Measurements from ENCODE around the gene NDFIP1.

NDFIP1 gene

GRCh38 chr5:142170254-142170953, 61.8 kb downstream of the NDFIP1 start:
- no peaks in the 10 kb centered on the region for H3K36me3 Mint-ChIP-seq (ENCODE audit: low read depth)
- no peaks in the 10 kb centered on the region for H3K27me3 Mint-ChIP-seq
- peak; percentile 9 for DNase-seq
- peak overlapping the region; percentile 3 for H3K27ac Mint-ChIP-seq
- H3K4me3 Mint-ChIP-seq: no peak overlapping the region
- H3K9me3 Mint-ChIP-seq: no peaks in the 10 kb centered on the region
- H3K4me1 Mint-ChIP-seq (ENCODE audit: low read depth): no peaks in the 10 kb centered on the region

DNA sequence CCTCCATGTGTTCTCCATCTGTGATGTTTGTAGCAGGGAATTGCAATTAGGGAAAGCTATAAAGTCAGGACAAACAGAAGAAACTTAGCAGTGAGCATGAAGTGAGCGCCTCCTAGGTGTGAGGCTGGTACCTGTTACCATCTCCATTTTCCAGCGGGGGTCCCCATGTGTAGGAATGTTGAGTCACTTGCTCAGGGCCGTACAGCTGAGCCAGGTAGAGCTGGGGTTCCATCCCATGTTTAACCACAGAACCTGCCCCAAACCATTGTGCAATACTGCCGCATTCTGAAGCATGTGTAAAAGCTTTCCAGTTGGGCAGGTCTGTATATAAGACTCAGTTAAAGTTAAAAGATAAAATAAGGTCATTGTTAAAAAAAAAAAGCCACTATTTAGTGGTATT, 62.7 kb downstream of the NDFIP1 start:
- no peaks in the 10 kb centered on the region for H3K36me3 Mint-ChIP-seq (ENCODE audit: low read depth)
- no peak overlapping the region for H3K27ac Mint-ChIP-seq
- DNase-seq: no peak
- no peak overlapping the region for H3K4me3 Mint-ChIP-seq
- H3K27me3 Mint-ChIP-seq: no peaks in the 10 kb centered on the region
- no peaks in the 10 kb centered on the region for H3K9me3 Mint-ChIP-seq
- H3K4me1 Mint-ChIP-seq (ENCODE audit: low read depth): no peaks in the 10 kb centered on the region

- H3K4me3 Mint-ChIP-seq: no peak overlapping the region
- no peak overlapping the region for H3K27ac Mint-ChIP-seq
- no peaks in the 10 kb centered on the region for H3K4me1 Mint-ChIP-seq (ENCODE audit: low read depth)
- no peaks in the 10 kb centered on the region for H3K27me3 Mint-ChIP-seq
- no peaks in the 10 kb centered on the region for H3K36me3 Mint-ChIP-seq (ENCODE audit: low read depth)
- H3K9me3 Mint-ChIP-seq: no peaks in the 10 kb centered on the region
- peak; percentile 6 for DNase-seq
Measured at GRCh38 chr5:142175039-142175438, 66.5 kb downstream of the NDFIP1 start.

GRCh38 chr5:142175461-142176142, 67.0 kb downstream of the NDFIP1 start:
- peak; percentile 8 for DNase-seq
- Mint-ChIP-seq H3K27me3 (no peaks in the 10 kb centered on the region), H3K9me3 (no peaks in the 10 kb centered on the region), H3K36me3 (ENCODE audit: low read depth) (no peaks in the 10 kb centered on the region), H3K4me1 (ENCODE audit: low read depth) (no peaks in the 10 kb centered on the region), H3K4me3 (no peak overlapping the region), H3K27ac (no peak overlapping the region)

DNA sequence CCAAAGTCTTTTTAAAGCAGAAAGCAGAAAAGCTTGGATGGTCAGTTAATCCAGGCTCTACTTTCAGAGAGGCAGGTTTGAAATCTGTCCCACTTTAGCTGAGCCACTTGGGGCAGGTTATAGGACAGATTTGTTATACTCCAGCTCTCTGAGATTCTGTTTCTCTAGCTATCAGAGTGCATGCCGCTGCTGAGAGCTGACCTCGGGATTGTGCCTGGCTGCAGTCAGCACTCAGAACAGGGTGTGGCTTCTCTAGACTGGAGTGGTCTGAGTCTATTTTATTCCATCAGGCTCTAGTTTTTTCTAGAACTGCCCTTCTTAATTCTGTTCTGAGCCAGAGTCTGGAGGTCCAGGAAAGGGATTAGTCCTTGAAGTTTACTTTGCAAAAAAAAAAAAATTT, 67.7 kb downstream of the NDFIP1 start:
- DNase-seq: no peak
- H3K36me3 Mint-ChIP-seq (ENCODE audit: low read depth): no peaks in the 10 kb centered on the region
- no peak overlapping the region for H3K27ac Mint-ChIP-seq
- no peak overlapping the region for H3K4me3 Mint-ChIP-seq
- H3K4me1 Mint-ChIP-seq (ENCODE audit: low read depth): no peaks in the 10 kb centered on the region
- no peaks in the 10 kb centered on the region for H3K27me3 Mint-ChIP-seq
- no peaks in the 10 kb centered on the region for H3K9me3 Mint-ChIP-seq

DNA sequence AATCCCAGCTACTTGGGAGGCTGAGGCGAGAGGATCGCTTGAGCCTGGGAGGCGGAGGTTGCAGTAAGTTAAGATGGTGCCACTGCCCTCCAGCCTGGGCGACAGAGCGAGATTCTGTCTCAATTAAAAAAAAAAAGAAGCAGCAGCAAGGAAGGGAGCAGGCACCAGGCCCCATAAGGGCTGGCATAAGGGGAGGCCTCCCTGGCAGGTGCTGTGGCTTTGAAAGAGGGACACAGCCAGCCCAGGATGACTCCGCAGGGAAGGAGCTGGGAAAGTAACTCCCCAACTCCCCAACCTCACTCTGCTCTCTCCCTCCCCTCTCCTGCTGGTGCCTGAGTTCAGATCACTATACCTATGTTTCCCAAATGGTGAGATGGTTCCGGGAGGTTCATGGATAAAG, 70.1 kb downstream of the NDFIP1 start:
- Mint-ChIP-seq H3K27ac (no peak overlapping the region), H3K27me3 (no peaks in the 10 kb centered on the region), H3K4me3 (no peak overlapping the region), H3K36me3 (ENCODE audit: low read depth) (no peaks in the 10 kb centered on the region), H3K4me1 (ENCODE audit: low read depth) (no peaks in the 10 kb centered on the region), H3K9me3 (no peaks in the 10 kb centered on the region)
- no peak for DNase-seq

- no peak overlapping the region for H3K4me3 Mint-ChIP-seq
- H3K36me3 Mint-ChIP-seq (ENCODE audit: low read depth): no peaks in the 10 kb centered on the region
- no peaks in the 10 kb centered on the region for H3K4me1 Mint-ChIP-seq (ENCODE audit: low read depth)
- H3K27ac Mint-ChIP-seq: no peak overlapping the region
- no peak for DNase-seq
- no peaks in the 10 kb centered on the region for H3K27me3 Mint-ChIP-seq
- H3K9me3 Mint-ChIP-seq: no peaks in the 10 kb centered on the region
Measured at GRCh38 chr5:142179776-142180387, 71.3 kb downstream of the NDFIP1 start.

DNA sequence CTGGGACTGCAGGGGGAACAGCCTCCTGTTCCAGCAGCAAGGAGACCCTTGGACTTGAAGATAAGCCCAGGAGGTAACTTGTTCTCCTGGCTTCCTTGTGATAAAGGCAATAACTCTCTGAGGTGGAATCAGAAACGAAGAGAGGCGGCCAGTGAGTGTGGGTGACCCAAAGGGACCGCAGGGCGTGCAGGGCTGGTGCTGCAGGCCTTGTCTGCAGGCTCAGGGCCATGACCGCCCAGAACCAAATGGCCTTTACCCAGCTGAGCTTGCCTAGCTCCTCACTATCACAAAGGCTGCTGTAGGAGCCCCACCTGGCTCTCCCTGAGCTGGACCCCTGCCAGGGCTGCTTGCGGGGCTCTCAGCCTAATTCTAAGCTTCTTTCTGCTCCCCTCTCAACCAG, 72.5 kb downstream of the NDFIP1 start:
- Mint-ChIP-seq H3K36me3 (ENCODE audit: low read depth) (no peaks in the 10 kb centered on the region), H3K9me3 (no peaks in the 10 kb centered on the region), H3K27me3 (no peaks in the 10 kb centered on the region), H3K4me3 (no peak overlapping the region), H3K4me1 (ENCODE audit: low read depth) (no peaks in the 10 kb centered on the region), H3K27ac (no peak overlapping the region)
- no peak for DNase-seq

DNA sequence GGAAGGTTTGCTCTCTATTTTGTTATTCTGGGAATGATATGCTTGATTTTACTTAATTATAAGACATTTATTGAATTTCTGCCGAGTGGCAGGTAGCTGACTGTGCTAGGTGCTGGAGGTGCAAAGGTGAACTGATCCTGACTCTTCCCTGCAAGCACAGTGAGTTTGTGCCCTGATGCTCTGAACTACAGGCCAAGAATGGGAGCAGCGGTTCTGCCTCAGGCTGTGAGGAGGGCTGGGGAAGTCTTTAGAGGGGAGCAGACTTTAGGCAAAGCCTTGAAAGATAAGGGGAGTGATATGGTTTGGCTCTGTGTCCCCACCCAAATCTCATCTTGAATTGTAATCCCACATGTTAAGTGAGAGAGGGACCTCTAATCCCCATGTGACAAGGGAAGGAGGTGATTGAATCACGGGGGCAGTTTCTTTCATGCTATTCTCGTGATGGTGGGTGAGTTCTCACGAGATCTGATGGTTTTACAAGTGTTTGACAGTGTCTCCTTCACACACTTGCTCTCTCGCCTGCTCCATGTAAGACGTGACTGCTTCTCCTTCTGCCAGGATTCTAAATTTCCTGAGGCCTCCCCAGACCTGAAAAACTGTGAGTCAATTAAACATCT, 73.1 kb downstream of the NDFIP1 start:
- Mint-ChIP-seq H3K27me3 (no peaks in the 10 kb centered on the region), H3K36me3 (ENCODE audit: low read depth) (no peaks in the 10 kb centered on the region), H3K4me1 (ENCODE audit: low read depth) (no peaks in the 10 kb centered on the region), H3K27ac (no peak overlapping the region), H3K4me3 (no peak overlapping the region), H3K9me3 (no peaks in the 10 kb centered on the region)
- no peak for DNase-seq

- H3K9me3 Mint-ChIP-seq: no peaks in the 10 kb centered on the region
- H3K36me3 Mint-ChIP-seq (ENCODE audit: low read depth): no peaks in the 10 kb centered on the region
- no peak for DNase-seq
- H3K4me3 Mint-ChIP-seq: no peak overlapping the region
- no peak overlapping the region for H3K27ac Mint-ChIP-seq
- no peaks in the 10 kb centered on the region for H3K27me3 Mint-ChIP-seq
- H3K4me1 Mint-ChIP-seq (ENCODE audit: low read depth): peaks cover 1% of the 10 kb centered on the region
Measured at GRCh38 chr5:142182840-142183239, 74.3 kb downstream of the NDFIP1 start.

- Mint-ChIP-seq H3K27me3 (no peaks in the 10 kb centered on the region), H3K4me1 (ENCODE audit: low read depth) (peaks cover 1% of the 10 kb centered on the region), H3K27ac (no peak overlapping the region), H3K4me3 (no peak overlapping the region), H3K9me3 (no peaks in the 10 kb centered on the region), H3K36me3 (ENCODE audit: low read depth) (no peaks in the 10 kb centered on the region)
- DNase-seq: no peak
Measured at GRCh38 chr5:142183561-142183960, 75.0 kb downstream of the NDFIP1 start.

GRCh38 chr5:142184988-142185387, 76.4 kb downstream of the NDFIP1 start:
- no peak overlapping the region for H3K27ac Mint-ChIP-seq
- H3K27me3 Mint-ChIP-seq: no peaks in the 10 kb centered on the region
- no peaks in the 10 kb centered on the region for H3K9me3 Mint-ChIP-seq
- no peak for DNase-seq
- H3K4me1 Mint-ChIP-seq (ENCODE audit: low read depth): peaks cover 1% of the 10 kb centered on the region
- H3K4me3 Mint-ChIP-seq: no peak overlapping the region
- H3K36me3 Mint-ChIP-seq (ENCODE audit: low read depth): no peaks in the 10 kb centered on the region

GRCh38 chr5:142186514-142186856, 77.9 kb downstream of the NDFIP1 start:
- Mint-ChIP-seq H3K4me1 (ENCODE audit: low read depth) (peaks cover 1% of the 10 kb centered on the region), H3K36me3 (ENCODE audit: low read depth) (no peaks in the 10 kb centered on the region), H3K27me3 (no peaks in the 10 kb centered on the region), H3K4me3 (no peak overlapping the region), H3K9me3 (no peaks in the 10 kb centered on the region), H3K27ac (no peak overlapping the region)
- DNase-seq: no peak

- no peaks in the 10 kb centered on the region for H3K36me3 Mint-ChIP-seq (ENCODE audit: low read depth)
- no peaks in the 10 kb centered on the region for H3K9me3 Mint-ChIP-seq
- H3K27ac Mint-ChIP-seq: no peak overlapping the region
- H3K27me3 Mint-ChIP-seq: no peaks in the 10 kb centered on the region
- no peak overlapping the region for H3K4me3 Mint-ChIP-seq
- DNase-seq: no peak
- peaks cover 1% of the 10 kb centered on the region for H3K4me1 Mint-ChIP-seq (ENCODE audit: low read depth)
Measured at GRCh38 chr5:142186857-142187594, 78.4 kb downstream of the NDFIP1 start.
